Mesenchymal stem cell (in vitro differentiated cells and primary cell): ENCODE measurements around the gene NCAPH2.

Experiments
- DNase-seq: peaks from one replicate; pipeline ENCODE4 v3.0.0-alpha.2; 2013
- H2AFZ ChIP-seq: one replicate; pipeline ENCODE4 v1.6.1; 2013; ENCODE audit warnings: low read depth, mild to moderate bottlenecking, control low read depth, inconsistent platforms, low read length, moderate library complexity
- H2AK5ac ChIP-seq: 2 replicates; pipeline ENCODE4 v1.6.1; 2013; ENCODE audit warnings: low read length, moderate library complexity, mild to moderate bottlenecking, inconsistent platforms; ENCODE audit not compliant: severe bottlenecking
- H2BK120ac ChIP-seq: one replicate; pipeline ENCODE4 v1.6.1; 2013; ENCODE audit warnings: low read depth, mild to moderate bottlenecking, inconsistent platforms, low read length, moderate library complexity
- H2BK12ac ChIP-seq, 2 experiments: one replicate each; pipeline ENCODE4 v1.6.1; 2013; ENCODE audit warnings: inconsistent platforms in 2 of 2, low read length in 2 of 2, mild to moderate bottlenecking in 2 of 2, moderate library complexity in 2 of 2, control low read depth in 1 of 2
- H2BK15ac ChIP-seq: one replicate; pipeline ENCODE4 v1.6.1; 2013; ENCODE audit warnings: mild to moderate bottlenecking, low read depth, inconsistent platforms; ENCODE audit not compliant: poor library complexity, severe bottlenecking
- H2BK5ac ChIP-seq: 2 replicates; pipeline ENCODE4 v1.6.1; 2013; ENCODE audit warnings: low read depth, mild to moderate bottlenecking, low read length, control low read depth, inconsistent platforms; ENCODE audit not compliant: poor library complexity, severe bottlenecking
- H3K14ac ChIP-seq, 2 experiments: one replicate each; pipeline ENCODE4 v1.6.1; 2013; ENCODE audit warnings: inconsistent platforms in 2 of 2, low read length in 2 of 2, control low read depth in 1 of 2, mild to moderate bottlenecking in 1 of 2, moderate library complexity in 1 of 2
- H3K18ac ChIP-seq, 2 experiments: one replicate each; pipeline ENCODE4 v1.6.1; 2013; ENCODE audit warnings: inconsistent platforms in 2 of 2, low read length in 2 of 2, control low read depth in 1 of 2, low read depth in 1 of 2, mild to moderate bottlenecking in 1 of 2
- H3K23ac ChIP-seq, 2 experiments: one replicate each; pipeline ENCODE4 v1.6.1; 2013; ENCODE audit warnings: inconsistent platforms in 2 of 2, low read length in 2 of 2, mild to moderate bottlenecking in 2 of 2, moderate library complexity in 2 of 2, control low read depth in 1 of 2
- H3K27ac ChIP-seq: 2 replicates; pipeline ENCODE4 v1.5.1; 2013; ENCODE audit warnings: mild to moderate bottlenecking, moderate library complexity, low read length, control low read depth, inconsistent platforms; ENCODE audit not compliant: poor library complexity, severe bottlenecking
- H3K27me3 ChIP-seq, 2 experiments: 2 replicates each; pipeline versions ENCODE4 v1.6.1 to v1.7.0; 2013; ENCODE audit warnings: low read length in 2 of 2, mild to moderate bottlenecking in 2 of 2, moderate library complexity in 2 of 2, control low read depth in 1 of 2, inconsistent platforms in 1 of 2; ENCODE audit not compliant: control insufficient read depth in 1 of 2, insufficient read depth in 1 of 2
- H3K36me3 ChIP-seq, 2 experiments: 2 replicates each; pipeline versions ENCODE4 v1.6.1 to v1.7.0; 2013; ENCODE audit warnings: low read length in 2 of 2, control low read depth in 1 of 2, inconsistent platforms in 1 of 2, low read depth in 1 of 2, mild to moderate bottlenecking in 1 of 2; ENCODE audit not compliant: insufficient read depth in 2 of 2, control insufficient read depth in 1 of 2
- H3K4ac ChIP-seq, 2 experiments: one replicate each; pipeline ENCODE4 v1.6.1; 2013; ENCODE audit warnings: inconsistent platforms in 2 of 2, low read length in 2 of 2, mild to moderate bottlenecking in 2 of 2, moderate library complexity in 2 of 2, control low read depth in 1 of 2, low read depth in 1 of 2
- H3K4me1 ChIP-seq: 2 replicates; pipeline ENCODE4 v1.6.1; 2013; ENCODE audit warnings: low read depth, low read length, control low read depth; ENCODE audit not compliant: control insufficient read depth, insufficient read depth
- H3K4me2 ChIP-seq: 2 replicates; pipeline ENCODE4 v1.6.1; 2013; ENCODE audit warnings: low read length, mild to moderate bottlenecking, inconsistent platforms; ENCODE audit not compliant: poor library complexity, severe bottlenecking
- H3K4me3 ChIP-seq, 2 experiments: 2 replicates each; pipeline versions ENCODE4 v1.5.1 to v1.7.0; 2013; ENCODE audit warnings: low read length in 2 of 2, mild to moderate bottlenecking in 2 of 2, control low read depth in 1 of 2, low read depth in 1 of 2; ENCODE audit not compliant: insufficient read depth in 1 of 2
- H3K79me1 ChIP-seq: replicated peaks from 2 replicates; pipeline ENCODE4 v1.6.1; 2013; ENCODE audit warnings: mild to moderate bottlenecking, control low read depth, low read length, inconsistent platforms; ENCODE audit not compliant: poor library complexity, severe bottlenecking
- H3K9ac ChIP-seq: 2 replicates; pipeline ENCODE4 v1.7.0; 2013; ENCODE audit warnings: mild to moderate bottlenecking, low read length, moderate library complexity
- H3K9me3 ChIP-seq: 2 replicates; pipeline ENCODE4 v1.7.0; 2013; ENCODE audit warnings: mild to moderate bottlenecking, low read length; ENCODE audit not compliant: control insufficient read depth
- H4K8ac ChIP-seq: one replicate; pipeline ENCODE4 v1.6.1; 2013; ENCODE audit warnings: inconsistent platforms, mild to moderate bottlenecking, low read length, moderate library complexity
- H4K91ac ChIP-seq: one replicate; pipeline ENCODE4 v1.6.1; 2013; ENCODE audit warnings: mild to moderate bottlenecking, low read length, inconsistent platforms
- WGBS: methylation state at CpG from one replicate; pipeline ENCODE4 v1.1.7; 2013; ENCODE audit warnings: mixed read lengths; 5-methylcytosine and 5-hydroxymethylcytosine counted together

The NCAPH2 gene

DNA sequence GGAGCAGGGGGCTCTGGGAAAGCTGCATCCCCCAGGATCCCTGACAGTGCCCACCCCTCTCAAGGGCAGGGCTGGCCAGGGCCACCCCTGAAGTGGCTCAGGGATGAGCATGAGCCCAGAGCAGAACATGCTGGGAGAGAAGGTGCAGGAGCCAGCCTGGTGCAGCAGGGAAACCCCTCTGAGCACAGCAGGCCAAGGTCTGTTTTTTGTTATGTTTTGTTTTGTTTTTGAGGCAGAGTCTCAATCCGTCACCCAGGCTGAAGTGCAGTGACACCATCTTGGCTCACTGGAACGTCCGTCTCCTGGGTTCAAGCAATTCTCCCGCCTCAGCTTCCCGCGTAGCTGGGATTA is 32.4 kb upstream of the NCAPH2 start:
- Histone ChIP-seq H2BK15ac (peak overlapping the region; percentile 4), H2BK12ac (peak overlapping the region in 1 of 2 experiments; percentile 22), H3K9ac (peak overlapping the region; percentile 82), H3K27me3 (peaks cover 11 to 15% of the 10 kb centered on the region in 2 experiments), H2AFZ (peak overlapping the region; percentile 32), H2BK120ac (no peak overlapping the region), H3K79me1 (no peaks in the 10 kb centered on the region), H3K23ac (no peak overlapping the region), H3K14ac (no peak overlapping the region), H3K4ac (peak overlapping the region in 1 of 2 experiments; percentile 44), H3K27ac (no peak overlapping the region), H3K4me1 (peaks cover 39% of the 10 kb centered on the region), H3K18ac (peak overlapping the region in 1 of 2 experiments; percentile 88), H3K9me3 (no peaks in the 10 kb centered on the region), H4K91ac (no peak overlapping the region), H3K4me2 (no peak overlapping the region), H4K8ac (peak overlapping the region; percentile 74), H2AK5ac (peak overlapping the region; percentile 47), H3K36me3 (peaks cover 0 to 24% of the 10 kb centered on the region in 2 experiments), H3K4me3 (peak overlapping the region in 1 of 2 experiments; percentile 78), H2BK5ac (no peak overlapping the region)
- no peak for DNase-seq
- WGBS: 99% methylated on average over 6 of the region's 6 CpGs

- no peak overlapping the region for H3K23ac ChIP-seq
- no peak overlapping the region for H3K9ac ChIP-seq
- H3K18ac ChIP-seq: no peak overlapping the region
- peaks cover 37% of the 10 kb centered on the region for H3K4me1 ChIP-seq
- DNase-seq: no peak
- H2BK12ac ChIP-seq: no peak overlapping the region
- no peak overlapping the region for H2BK120ac ChIP-seq
- no peak overlapping the region for H3K4me3 ChIP-seq
- no peaks in the 10 kb centered on the region for H3K9me3 ChIP-seq
- peak overlapping the region; percentile 41 for H4K8ac ChIP-seq
- no peak overlapping the region for H2BK5ac ChIP-seq
- no peak overlapping the region for H3K14ac ChIP-seq
- H4K91ac ChIP-seq: peak overlapping the region; percentile 35
- peaks cover 18 to 27% of the 10 kb centered on the region in 2 experiments for H3K27me3 ChIP-seq
- no peak overlapping the region for H3K27ac ChIP-seq
- H3K4ac ChIP-seq: no peak overlapping the region
- H3K79me1 ChIP-seq: no peaks in the 10 kb centered on the region
- H3K4me2 ChIP-seq: no peak overlapping the region
- WGBS: 85% methylated on average over 7 of the region's 7 CpGs
- H2AFZ ChIP-seq: no peak overlapping the region
- no peak overlapping the region for H2BK15ac ChIP-seq
- H2AK5ac ChIP-seq: no peak overlapping the region
- H3K36me3 ChIP-seq: peaks cover 0 to 18% of the 10 kb centered on the region in 2 experiments
These were observed 31.2 kb upstream of the NCAPH2 start for GRCh38 chr22:50476868-50477267.

DNA sequence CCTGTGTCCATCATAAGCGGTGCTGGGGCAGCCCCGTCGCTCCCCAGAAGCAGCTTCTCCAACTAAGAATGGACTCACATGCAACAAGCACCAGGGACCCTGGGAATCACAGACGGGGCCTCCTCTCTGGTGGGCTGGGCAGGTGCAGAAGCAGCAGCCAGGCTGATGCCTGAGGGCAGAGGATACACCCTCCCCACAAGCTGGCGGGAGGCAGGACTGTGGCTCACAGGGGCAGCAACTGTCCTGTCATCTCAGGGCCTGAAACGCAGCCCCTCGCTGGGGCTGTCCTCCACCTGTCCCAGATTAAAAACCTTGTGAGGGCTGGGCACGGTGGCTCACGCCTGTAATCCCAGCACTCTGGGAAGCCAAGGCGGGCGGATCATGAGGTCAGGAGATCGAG is 30.1 kb upstream of the NCAPH2 start:
- Histone ChIP-seq H3K18ac (no peak overlapping the region), H3K9me3 (no peaks in the 10 kb centered on the region), H3K36me3 (peaks cover 0 to 12% of the 10 kb centered on the region in 2 experiments), H3K4me2 (no peak overlapping the region), H3K4me1 (peaks cover 32% of the 10 kb centered on the region), H3K14ac (no peak overlapping the region), H3K4ac (no peak overlapping the region), H2BK120ac (no peak overlapping the region), H2BK12ac (no peak overlapping the region), H3K27me3 (peaks cover 23 to 38% of the 10 kb centered on the region in 2 experiments), H4K91ac (no peak overlapping the region), H3K79me1 (no peaks in the 10 kb centered on the region), H2BK5ac (no peak overlapping the region), H2AK5ac (no peak overlapping the region), H3K23ac (no peak overlapping the region), H3K9ac (no peak overlapping the region), H2BK15ac (no peak overlapping the region), H2AFZ (no peak overlapping the region), H4K8ac (no peak overlapping the region), H3K4me3 (no peak overlapping the region), H3K27ac (no peak overlapping the region)
- 87% methylated on average over 10 of the region's 12 CpGs for WGBS
- no peak for DNase-seq

DNA sequence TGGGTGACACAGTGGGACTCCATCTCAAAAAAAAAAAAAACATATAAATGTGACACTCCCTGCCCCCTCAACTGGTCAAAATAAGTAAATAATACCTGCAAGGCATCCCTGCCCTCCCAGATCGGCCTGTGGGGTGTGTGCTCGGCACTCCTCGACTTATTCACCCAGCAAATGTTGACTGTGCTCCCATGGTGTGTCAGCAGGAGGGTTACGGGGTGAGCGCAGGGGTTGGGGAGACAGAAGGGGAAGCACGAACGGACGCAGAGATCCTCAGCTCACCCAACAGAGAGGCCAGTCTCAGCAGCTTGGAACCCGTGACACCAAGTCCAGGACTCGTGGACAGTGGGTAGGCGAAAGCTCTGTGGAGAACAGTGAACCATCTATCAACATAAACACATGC is 28.3 kb upstream of the NCAPH2 start:
- Histone ChIP-seq H3K9ac (no peak overlapping the region), H3K4me3 (no peak overlapping the region), H3K4ac (no peak overlapping the region), H2BK12ac (no peak overlapping the region), H3K14ac (no peak overlapping the region), H2AFZ (no peak overlapping the region), H3K23ac (no peak overlapping the region), H3K79me1 (no peaks in the 10 kb centered on the region), H4K91ac (no peak overlapping the region), H2BK15ac (no peak overlapping the region), H2AK5ac (no peak overlapping the region), H2BK120ac (no peak overlapping the region), H3K27me3 (peaks cover 23 to 55% of the 10 kb centered on the region in 2 experiments), H3K9me3 (no peaks in the 10 kb centered on the region), H3K36me3 (peaks cover 0 to 14% of the 10 kb centered on the region in 2 experiments), H4K8ac (no peak overlapping the region), H3K27ac (no peak overlapping the region), H3K18ac (no peak overlapping the region), H3K4me2 (no peak overlapping the region), H2BK5ac (no peak overlapping the region), H3K4me1 (peaks cover 29% of the 10 kb centered on the region)
- DNase-seq: no peak
- 87% methylated on average over 11 of the region's 11 CpGs for WGBS
